Hematopoietic multipotent progenitor cell treated with erythropoietin and hydrocortisone succinate and interleukin-3 and kit ligand, for 8 days (in vitro differentiated cells): ENCODE measurements around the gene DUSP14.

Experiments
- DNase-seq: peaks from one replicate; pipeline ENCODE4 v3.0.0-alpha.2; 2015

DUSP14 gene

GRCh38 chr17:37517881-37518280 lies 28.2 kb downstream of the DUSP14 start:
- DNase-seq = no peak

DNA sequence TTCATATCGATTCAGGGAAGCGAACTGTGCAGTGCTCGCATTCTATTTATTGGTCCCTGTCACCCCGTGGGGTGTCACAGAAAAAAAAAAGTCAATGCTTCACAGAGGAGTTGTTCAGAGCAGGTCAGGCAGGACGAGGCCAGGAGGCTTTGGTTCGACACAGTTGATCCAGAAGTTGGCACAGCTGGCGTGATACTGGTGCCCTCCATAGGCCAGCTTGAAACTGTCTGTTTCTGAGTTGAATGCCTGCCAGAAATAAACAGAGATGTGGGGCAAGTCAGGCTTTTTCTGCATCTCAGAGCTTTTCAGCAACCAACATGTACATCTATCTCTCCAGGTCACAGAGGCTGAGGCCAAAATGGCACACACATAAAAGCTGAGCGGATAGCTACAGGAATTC lies 29.1 kb downstream of the DUSP14 start:
- peak; percentile 69 for DNase-seq

GRCh38 chr17:37519251-37519985 lies 29.7 kb downstream of the DUSP14 start:
- DNase-seq = peak; percentile 79

DNA sequence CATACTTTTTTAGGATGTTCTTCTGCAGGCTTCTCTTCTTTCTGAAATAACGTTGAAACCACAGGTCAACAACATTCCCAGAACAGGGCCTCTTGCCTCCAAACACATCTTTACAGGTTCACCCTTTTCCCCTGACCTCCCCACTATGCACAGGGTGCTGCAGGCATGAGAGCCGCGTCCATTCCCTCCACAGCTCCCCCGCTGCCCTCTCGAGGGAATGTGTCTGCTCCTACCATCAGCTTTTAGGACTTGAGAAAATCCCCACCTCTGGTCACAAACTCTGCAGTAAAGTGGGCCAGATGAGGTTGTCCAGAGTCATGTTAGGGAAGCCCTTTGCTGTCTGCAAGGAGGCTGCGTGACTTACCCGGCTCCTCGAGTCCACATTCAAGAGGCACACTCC lies 30.5 kb downstream of the DUSP14 start:
- peak; percentile 9 for DNase-seq

DNA sequence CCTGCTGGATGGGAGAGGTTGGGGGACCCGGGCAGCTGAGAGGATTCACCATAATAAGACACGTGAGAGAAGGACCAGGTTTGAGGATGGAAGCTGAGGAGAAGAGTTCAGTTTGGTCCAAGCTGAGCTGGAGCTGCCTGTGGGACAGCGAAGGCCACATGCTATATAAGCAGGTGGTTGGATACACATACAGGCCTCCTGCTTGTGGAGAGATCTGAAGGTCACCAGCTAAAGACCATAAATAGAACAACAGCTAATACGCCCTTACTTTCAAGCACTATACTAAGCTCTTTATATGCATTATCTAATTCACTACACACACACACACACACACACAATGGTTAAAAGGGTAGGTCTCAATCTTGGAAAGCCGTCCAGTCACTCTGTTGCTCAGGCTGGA lies 32.1 kb downstream of the DUSP14 start:
- no peak for DNase-seq

DNA sequence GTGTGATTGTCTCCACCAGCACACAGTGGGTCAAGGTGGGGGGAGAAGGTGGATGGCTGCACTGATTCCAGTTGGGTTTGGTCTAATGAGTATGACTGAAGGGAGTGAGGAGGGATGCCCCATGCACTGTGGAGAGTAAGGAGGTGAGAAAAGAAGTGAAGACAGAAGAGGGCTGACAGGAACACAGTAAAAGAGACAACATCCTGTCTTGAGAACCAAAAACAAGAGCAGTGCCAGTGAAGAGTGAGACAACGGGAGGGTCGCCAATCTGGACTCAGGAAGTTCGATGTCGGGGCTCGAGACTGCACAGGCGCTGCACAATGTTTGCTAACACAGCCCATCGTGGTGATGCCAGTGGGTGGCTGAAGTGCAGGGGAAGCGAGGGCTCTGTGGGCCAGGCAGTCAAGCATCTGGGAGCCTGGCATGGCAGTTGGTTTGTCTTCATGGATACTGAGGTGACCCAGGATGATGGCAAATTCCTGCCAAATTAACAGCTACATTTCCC lies 34.1 kb downstream of the DUSP14 start:
- no peak for DNase-seq

DNA sequence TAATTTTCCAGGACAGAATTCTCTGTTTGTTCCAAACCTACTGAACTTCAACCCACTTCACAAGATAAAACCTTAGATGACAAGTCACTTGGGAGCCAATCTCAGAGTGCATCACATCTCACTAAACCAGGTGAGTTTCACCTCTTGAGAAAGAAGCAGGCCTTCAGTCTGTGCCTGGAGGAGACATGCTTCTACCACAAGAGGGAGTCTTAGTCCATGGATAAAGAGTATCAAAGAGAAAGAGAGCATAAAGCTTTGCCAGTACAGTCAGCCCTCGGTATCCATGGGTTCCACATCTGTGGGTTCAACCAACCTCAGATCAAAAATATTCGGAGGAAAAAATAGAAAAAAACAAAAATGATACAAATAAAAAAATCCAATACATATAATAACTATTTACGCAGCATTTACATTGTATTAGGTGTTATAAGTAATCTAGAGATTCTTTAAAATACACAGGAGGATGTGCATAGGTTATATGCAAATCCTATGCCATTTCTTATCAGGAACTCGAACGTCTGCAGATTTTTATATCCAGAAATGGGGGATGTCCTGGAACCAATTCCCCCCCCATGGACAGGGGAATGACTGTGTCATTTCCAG lies 37.7 kb downstream of the DUSP14 start:
- DNase-seq = peak; percentile 67

DNA sequence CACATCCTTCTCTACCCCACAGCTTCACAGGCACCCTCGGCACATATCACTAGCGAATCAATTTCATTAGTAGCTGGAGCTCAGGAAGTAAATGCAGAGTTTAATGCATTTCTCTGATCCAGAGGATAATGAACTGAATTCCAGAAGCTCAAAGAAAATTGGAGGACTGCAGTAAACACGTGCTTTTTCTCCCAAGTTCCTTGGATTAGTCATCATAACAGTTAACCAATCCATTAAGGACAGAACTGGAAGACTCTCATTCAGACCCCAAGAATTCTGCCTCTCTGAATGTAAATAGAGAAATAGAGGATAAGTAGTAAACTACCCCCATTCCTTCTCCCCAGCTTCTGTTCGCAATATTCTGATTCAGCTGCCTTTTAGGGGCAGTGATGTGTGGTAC lies 40.7 kb downstream of the DUSP14 start:
- no peak for DNase-seq

DNA sequence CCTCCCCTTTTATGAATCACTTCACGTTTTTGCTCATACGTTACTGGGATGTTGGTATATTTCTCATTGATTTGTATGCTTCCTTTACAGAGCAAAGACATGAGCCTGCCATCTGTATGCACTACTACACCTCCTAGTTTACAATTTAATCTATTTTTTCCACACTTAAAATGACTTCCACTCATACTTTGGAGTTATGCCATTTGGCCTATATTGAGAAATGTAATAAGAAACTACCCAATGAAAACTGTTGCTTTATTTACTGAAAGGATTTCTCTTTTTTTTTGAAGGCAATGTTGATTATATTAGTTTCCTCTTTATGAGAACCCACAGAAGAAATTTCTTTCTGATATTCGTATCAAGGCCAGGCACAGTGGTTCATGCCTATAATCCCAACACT lies 43.1 kb downstream of the DUSP14 start:
- DNase-seq = no peak

GRCh38 chr17:37535906-37536305 lies 46.2 kb downstream of the DUSP14 start:
- DNase-seq = no peak

- DNase-seq = no peak
These were observed 49.4 kb downstream of the DUSP14 start for GRCh38 chr17:37538981-37539659.

DNA sequence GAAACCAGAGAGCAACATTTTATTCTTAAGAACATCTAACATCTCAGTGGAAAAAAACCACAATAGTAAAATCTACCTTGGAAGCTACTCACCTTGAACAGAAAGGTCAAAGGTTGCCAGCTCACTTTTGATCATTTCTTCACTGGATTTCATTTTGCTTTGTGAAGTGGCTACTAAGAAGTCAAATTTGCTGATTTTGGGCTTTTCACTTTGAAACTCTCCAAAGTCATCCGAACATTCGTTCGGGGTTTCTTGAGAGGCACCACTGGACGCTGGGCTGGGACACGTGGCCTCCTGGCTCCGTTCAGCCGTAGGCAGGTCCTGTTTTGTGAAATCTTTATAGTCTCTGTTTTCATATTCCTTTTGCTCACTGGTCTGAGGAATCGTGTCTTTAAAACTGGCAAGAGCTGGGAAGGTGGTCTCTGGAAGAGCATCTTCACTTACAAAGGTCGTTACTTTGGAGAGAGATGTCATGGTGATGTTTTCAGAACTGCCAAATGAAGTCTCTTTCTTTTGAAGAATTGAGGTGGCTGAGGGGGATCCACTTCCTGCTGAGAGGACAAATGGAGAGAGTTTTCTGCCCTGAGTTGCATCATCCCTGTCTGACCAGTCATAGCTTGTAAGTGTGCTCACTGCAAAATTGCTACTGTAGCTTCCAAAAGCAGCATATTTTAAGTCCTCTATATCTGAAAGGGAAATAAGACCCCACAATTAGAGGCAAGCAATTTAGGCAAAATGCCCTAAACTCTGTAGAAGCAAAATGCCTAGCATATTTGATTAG lies 52.4 kb downstream of the DUSP14 start:
- DNase-seq = no peak

DNA sequence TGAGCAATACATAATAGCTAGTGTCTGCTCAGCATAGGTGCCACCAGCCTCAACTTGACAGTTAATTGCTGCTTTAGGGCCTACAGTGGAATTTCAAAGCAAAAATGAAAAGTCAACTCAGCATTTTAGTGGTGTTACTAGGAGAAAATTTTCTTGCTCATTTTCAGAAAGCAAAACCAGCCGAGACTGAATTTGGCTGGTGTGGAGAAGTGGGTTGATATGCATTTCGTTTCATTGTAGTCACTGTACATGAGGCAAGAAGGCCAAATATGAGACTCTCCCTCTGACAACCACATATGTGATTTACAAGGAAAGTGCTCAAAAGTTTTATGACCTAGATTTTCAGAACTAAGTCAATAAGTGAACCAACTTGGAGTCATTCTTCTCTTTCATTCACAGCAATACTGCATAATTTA lies 54.0 kb downstream of the DUSP14 start:
- DNase-seq = no peak

DNA sequence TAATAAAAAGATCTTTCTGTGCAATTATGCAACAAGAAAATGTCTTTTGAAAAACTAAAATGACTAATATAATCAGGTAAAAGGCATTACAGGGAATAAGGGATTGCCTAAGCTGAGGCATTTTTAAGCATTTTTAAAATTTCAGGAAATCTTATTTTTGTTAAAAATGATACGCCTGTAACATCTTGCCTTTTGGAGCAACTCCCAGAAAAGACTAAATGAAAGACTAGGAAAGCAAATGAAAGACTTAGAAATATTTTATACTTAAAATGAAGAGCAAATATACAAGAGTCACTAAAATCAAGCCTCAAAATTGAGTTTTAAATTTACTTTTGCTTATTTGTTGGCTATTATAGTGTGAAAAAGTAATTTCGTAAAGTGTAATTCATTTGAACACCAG lies 55.8 kb downstream of the DUSP14 start:
- DNase-seq = no peak

DNA sequence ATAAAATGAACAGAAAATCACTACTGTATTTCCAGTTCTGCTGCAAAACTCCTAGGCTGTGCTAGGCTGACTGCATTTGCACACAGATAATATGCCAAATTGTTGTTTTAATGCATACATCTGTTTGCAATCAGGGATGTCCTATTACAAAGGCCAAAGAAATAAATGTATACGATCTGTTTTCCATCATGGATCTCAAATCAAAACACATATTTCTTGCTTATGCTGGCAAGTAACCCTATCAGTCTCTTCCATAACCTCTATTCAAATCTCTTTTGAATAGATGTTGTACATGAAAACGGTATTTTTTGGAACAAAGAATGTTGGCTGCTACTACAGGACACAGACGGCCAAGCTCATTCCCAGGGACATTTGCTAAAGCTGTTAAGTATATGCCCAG lies 56.6 kb downstream of the DUSP14 start:
- DNase-seq = no peak

DNA sequence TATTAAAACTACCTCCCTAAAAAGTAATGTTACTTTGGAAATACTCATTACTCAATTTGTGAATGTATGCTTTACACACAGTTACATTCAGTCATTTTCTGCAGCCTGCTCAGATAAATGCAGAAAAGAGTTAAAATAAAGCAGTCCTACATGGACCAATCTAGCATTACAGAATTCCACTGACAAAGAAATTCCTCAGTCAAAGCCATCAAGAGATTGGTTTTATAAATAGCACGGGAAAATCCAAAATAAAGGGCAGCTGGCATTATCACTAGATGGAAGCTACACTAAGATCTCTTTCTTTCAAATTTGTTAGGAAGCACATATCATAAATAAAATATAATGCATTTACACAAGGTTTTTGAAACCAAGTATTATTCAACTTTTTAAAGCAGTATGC lies 58.3 kb downstream of the DUSP14 start:
- no peak for DNase-seq

DNA sequence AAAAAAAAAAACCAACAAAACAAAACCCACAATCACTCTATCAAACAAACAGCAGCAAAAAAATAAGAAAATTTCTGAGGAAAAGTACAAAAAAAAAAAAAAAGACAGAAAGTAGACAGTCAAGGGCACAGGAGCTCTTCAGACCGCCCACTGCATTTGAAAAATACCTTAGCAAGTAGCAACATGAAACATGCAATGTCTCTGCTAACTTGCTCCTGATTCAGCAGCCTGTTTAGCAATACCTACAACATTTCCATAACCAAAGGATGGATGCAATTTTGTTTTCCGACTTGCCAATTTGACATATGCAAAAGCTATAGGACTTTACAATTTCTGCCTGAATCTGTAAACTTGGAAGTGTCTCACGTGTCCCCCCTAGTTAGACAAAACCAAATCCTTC lies 62.1 kb downstream of the DUSP14 start:
- no peak for DNase-seq

DNA sequence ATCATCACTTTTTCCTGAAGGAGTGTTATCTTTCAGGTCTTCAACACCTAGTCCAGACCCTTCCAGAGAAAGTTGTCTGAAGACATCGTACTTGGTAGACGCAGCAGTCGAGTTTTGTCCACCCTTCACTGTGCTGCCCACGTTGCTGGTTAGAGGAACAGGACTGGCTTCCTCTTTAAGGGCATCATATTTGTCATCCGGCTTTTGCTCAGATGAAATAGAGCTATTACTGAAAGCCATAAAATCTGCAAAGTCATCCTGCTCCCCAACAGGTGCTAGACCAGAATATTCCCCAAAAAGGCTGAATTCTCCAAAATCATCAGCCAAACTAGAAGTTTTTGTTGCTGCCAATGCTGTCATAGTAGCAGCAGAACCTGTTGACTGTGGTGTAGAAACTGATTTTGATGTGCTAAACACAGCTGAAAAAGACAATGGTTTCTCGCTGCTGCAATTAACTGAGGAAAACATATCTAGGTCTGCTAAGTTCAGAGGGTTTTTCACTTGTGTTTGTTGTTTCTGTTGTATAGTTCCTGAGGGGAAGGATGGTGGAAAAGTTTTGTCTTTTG lies 63.8 kb downstream of the DUSP14 start:
- no peak for DNase-seq

DNA sequence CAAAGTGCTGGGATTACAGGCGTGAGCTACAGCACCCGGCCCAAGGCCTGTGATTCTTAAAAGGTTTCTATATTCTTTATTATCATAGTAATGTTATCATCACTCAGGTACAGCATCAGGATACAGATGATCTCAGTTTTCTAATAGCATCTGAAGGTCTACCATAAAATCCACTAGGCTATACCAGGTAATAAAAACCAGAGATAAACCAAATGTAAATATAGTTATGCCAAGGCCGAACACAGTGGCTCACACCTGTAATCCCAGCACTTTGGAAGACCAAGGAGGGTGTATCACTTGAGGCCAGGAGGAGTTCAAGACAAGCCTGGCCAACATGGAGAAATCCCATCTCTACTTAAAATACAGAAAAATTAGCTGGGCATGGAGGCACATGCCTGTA lies 65.7 kb downstream of the DUSP14 start:
- DNase-seq = no peak

DNA sequence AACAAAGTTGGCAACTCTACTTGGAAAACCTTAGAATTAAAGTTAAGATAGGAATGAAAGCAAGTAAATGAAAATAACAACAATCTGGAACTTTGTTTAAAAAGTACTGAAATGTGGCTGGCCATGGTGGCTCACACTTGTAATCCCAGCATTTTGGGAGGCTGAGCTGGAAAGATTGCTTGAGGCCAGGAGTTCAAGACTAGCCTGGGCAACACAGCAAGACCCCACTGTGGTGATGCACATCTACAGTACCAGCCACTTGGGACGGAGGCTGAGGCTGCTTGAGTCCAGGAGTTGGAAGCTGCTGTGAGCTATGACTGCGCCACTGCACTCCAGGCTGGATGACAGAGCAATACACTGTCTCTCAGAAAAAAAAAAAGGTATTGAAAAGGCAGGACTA lies 67.8 kb downstream of the DUSP14 start:
- DNase-seq = no peak

GRCh38 chr17:37558299-37558698 lies 68.6 kb downstream of the DUSP14 start:
- DNase-seq = no peak

DNA sequence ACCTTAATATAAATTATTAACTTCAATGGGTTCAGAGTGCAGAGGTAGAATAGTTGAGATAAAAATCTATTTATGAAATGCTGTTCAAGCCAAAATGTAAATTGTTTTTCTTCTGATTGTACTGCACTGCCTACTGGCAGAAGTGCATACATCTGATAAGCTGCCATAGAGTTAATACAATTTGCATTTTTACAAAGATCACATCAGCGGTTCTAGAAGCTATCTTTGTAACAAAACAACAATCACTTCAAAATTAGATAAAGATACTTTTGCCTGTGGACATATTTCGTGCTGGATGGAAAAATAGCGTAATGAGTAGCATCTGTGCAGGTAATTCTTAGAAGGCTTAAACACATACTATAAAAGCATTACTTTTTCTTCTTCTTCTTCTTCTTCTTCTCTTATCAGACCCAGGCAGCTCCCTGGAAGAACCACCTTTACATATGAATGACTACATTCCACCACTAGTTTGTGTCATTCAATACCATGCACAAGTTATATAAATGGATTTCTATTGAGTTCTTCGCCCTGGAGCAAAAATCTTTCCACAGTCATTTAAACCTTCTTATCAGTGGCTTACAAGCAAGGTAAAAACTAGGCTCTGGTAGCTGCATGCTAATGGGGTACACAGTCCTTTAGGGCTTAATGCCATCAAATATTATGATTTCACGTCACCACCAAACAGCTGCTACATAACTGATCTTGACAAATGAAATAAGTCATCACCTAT lies 72.5 kb downstream of the DUSP14 start:
- DNase-seq = no peak
